H9 (cell line): ENCODE data around the gene FAM193A. TPM values are rescaled to one million over a fixed set of nuclear protein-coding genes. Genes with fewer than 3 reads are reported as not detected.

ENCODE experiments used
- DNase-seq: peaks from one replicate; pipeline ENCODE4 v3.0.0-alpha.2; 2017
- H2AFZ ChIP-seq: one replicate; pipeline ENCODE4 v1.6.1; 2013; ENCODE audit warnings: mild to moderate bottlenecking, low read length, control low read depth, moderate library complexity
- H2AK5ac ChIP-seq: 2 replicates; pipeline ENCODE4 v1.6.1; 2013; ENCODE audit warnings: low read length, control low read depth, mixed read lengths; ENCODE audit not compliant: insufficient read length
- H2BK120ac ChIP-seq: one replicate; pipeline ENCODE4 v1.6.1; 2013; ENCODE audit warnings: low read depth, mild to moderate bottlenecking, low read length, control low read depth, inconsistent platforms; ENCODE audit not compliant: poor library complexity, severe bottlenecking
- H2BK12ac ChIP-seq: 2 replicates; pipeline ENCODE4 v1.6.1; 2013; ENCODE audit warnings: low read length, control low read depth, mixed read lengths, low read depth; ENCODE audit not compliant: insufficient read length
- H2BK15ac ChIP-seq: 2 replicates; pipeline ENCODE4 v1.6.1; 2013; ENCODE audit warnings: low read depth, low read length, control low read depth
- H2BK20ac ChIP-seq: one replicate; pipeline ENCODE4 v1.6.1; 2013; ENCODE audit warnings: low read depth, mild to moderate bottlenecking, low read length, control low read depth, inconsistent platforms; ENCODE audit not compliant: poor library complexity, severe bottlenecking
- H2BK5ac ChIP-seq: 2 replicates; pipeline ENCODE4 v1.6.1; 2013; ENCODE audit warnings: low read length, control low read depth, mixed read lengths; ENCODE audit not compliant: insufficient read length
- H3K14ac ChIP-seq: 2 replicates; pipeline ENCODE4 v1.6.1; 2013; ENCODE audit warnings: low read length, control low read depth; ENCODE audit not compliant: insufficient read depth
- H3K18ac ChIP-seq: 2 replicates; pipeline ENCODE4 v1.6.1; 2013; ENCODE audit warnings: low read depth, mild to moderate bottlenecking, mixed read lengths, low read length, control low read depth; ENCODE audit not compliant: insufficient read length
- H3K23ac ChIP-seq: 2 replicates; pipeline ENCODE4 v1.6.1; 2013; ENCODE audit warnings: low read length, control low read depth, mixed read lengths, low read depth; ENCODE audit not compliant: insufficient read length
- H3K23me2 ChIP-seq: 2 replicates; pipeline ENCODE4 v1.6.1; 2013; ENCODE audit warnings: low read depth, mild to moderate bottlenecking, mixed read lengths, low read length, control low read depth; ENCODE audit not compliant: insufficient read length, poor library complexity, severe bottlenecking
- H3K27ac ChIP-seq: 2 replicates; pipeline ENCODE4 v1.5.1; 2013; ENCODE audit warnings: low read length, control low read depth, mixed read lengths, low read depth; ENCODE audit not compliant: insufficient read length
- H3K27me3 ChIP-seq: 2 replicates; pipeline ENCODE4 v1.6.1; 2013; ENCODE audit warnings: low read length, control low read depth, inconsistent platforms; ENCODE audit not compliant: insufficient read depth
- H3K4ac ChIP-seq: 2 replicates; pipeline ENCODE4 v1.6.1; 2013; ENCODE audit warnings: low read depth, mild to moderate bottlenecking, control low read depth, inconsistent platforms, low read length, moderate library complexity
- H3K4me1 ChIP-seq: 2 replicates; pipeline ENCODE4 v1.6.1; 2013; ENCODE audit warnings: low read length, control low read depth, inconsistent platforms; ENCODE audit not compliant: insufficient read depth
- H3K4me2 ChIP-seq: 2 replicates; pipeline ENCODE4 v1.6.1; 2013; ENCODE audit warnings: low read length, control low read depth, mixed read lengths; ENCODE audit not compliant: insufficient read length, insufficient read depth
- H3K56ac ChIP-seq: 2 replicates; pipeline ENCODE4 v1.6.1; 2013; ENCODE audit warnings: low read depth, mild to moderate bottlenecking, mixed read lengths, low read length, control low read depth; ENCODE audit not compliant: insufficient read length
- H3K79me1 ChIP-seq: 2 replicates; pipeline ENCODE4 v1.6.1; 2013; ENCODE audit warnings: low read depth, mild to moderate bottlenecking, moderate library complexity, low read length, control low read depth, inconsistent platforms; ENCODE audit not compliant: insufficient read depth, poor library complexity, severe bottlenecking
- H3K79me2 ChIP-seq: 2 replicates; pipeline ENCODE4 v1.6.1; 2013; ENCODE audit warnings: low read length, control low read depth, inconsistent platforms; ENCODE audit not compliant: insufficient read depth
- H3K9ac ChIP-seq: 2 replicates; pipeline ENCODE4 v1.6.1; 2013; ENCODE audit warnings: low read length, control low read depth, mixed read lengths; ENCODE audit not compliant: insufficient read length; ENCODE audit errors: extremely low read depth
- H3K9me3 ChIP-seq: one replicate; pipeline ENCODE4 v1.6.1; 2013; ENCODE audit warnings: low read depth, low read length, inconsistent platforms; ENCODE audit not compliant: control insufficient read depth
- H3T11ph ChIP-seq: one replicate; pipeline ENCODE4 v1.6.1; 2013; ENCODE audit warnings: mild to moderate bottlenecking, low read length, control low read depth, inconsistent platforms
- H4K20me1 ChIP-seq: one replicate; pipeline ENCODE4 v1.6.1; 2013; ENCODE audit not compliant: control insufficient read depth, insufficient read length, insufficient read depth
- H4K5ac ChIP-seq: 2 replicates; pipeline ENCODE4 v1.6.1; 2013; ENCODE audit warnings: low read depth, mild to moderate bottlenecking, mixed read lengths, low read length, control low read depth; ENCODE audit not compliant: insufficient read length
- H4K8ac ChIP-seq: replicated peaks from 2 replicates; pipeline ENCODE4 v1.6.1; 2013; ENCODE audit warnings: low read length, control low read depth, mixed read lengths, low read depth; ENCODE audit not compliant: insufficient read length
- H4K91ac ChIP-seq: 2 replicates; pipeline ENCODE4 v1.6.1; 2013; ENCODE audit warnings: low read depth, mild to moderate bottlenecking, moderate library complexity, mixed read lengths, low read length, control low read depth; ENCODE audit not compliant: insufficient read length
- H3K27ac Mint-ChIP-seq, 3 experiments: 2 replicates in 2 of 3; 3 replicates in 1 of 3; pipeline ENCODE4 v1.8.0; 2020 to 2021; ENCODE audit warnings: mixed read lengths in 3 of 3, mild to moderate bottlenecking in 1 of 3, moderate library complexity in 1 of 3
- H3K27me3 Mint-ChIP-seq: 2 replicates; pipeline ENCODE4 v1.8.0; 2021; ENCODE audit warnings: low read depth, mild to moderate bottlenecking, moderate library complexity, mixed read lengths
- H3K36me3 Mint-ChIP-seq, 3 experiments: 2 replicates in 2 of 3; 3 replicates in 1 of 3; pipeline ENCODE4 v1.8.0; 2020 to 2021; ENCODE audit warnings: low read depth in 3 of 3, mixed read lengths in 3 of 3; ENCODE audit not compliant: insufficient read depth in 1 of 3
- H3K4me1 Mint-ChIP-seq, 2 experiments: 2 replicates each; pipeline ENCODE4 v1.8.0; 2020; ENCODE audit warnings: mixed read lengths in 2 of 2
- H3K4me3 Mint-ChIP-seq, 2 experiments: 2 replicates in 1 of 2; 3 replicates in 1 of 2; pipeline ENCODE4 v1.8.0; 2020 to 2021; ENCODE audit warnings: mild to moderate bottlenecking in 2 of 2, mixed read lengths in 2 of 2, moderate library complexity in 1 of 2
- H3K9me3 Mint-ChIP-seq, 2 experiments: 2 replicates in 1 of 2; 3 replicates in 1 of 2; pipeline ENCODE4 v1.8.0; 2020; ENCODE audit warnings: mild to moderate bottlenecking in 2 of 2, mixed read lengths in 2 of 2, moderate library complexity in 1 of 2
- WGBS: extraction: QIAGEN DNeasy Blood & Tissue Kit; methylation state at CpG from one replicate; pipeline ENCODE4 v1.1.7; 2013; ENCODE audit warnings: missing lambda C conversion rate, low lambda C conversion rate, mixed read lengths; ENCODE audit not compliant: insufficient read length; ENCODE audit errors: extremely low coverage; 5-methylcytosine and 5-hydroxymethylcytosine counted together
- total RNA-seq: library from RNA; stranded (reverse); gene quantifications from 2 replicates; pipeline ENCODE4 v1.2.1, GENCODE V29; 2021
- TF ChIP-seq, protein P1 (sequence below): fragments of 200-600 bp; sonication (generic); conservative IDR thresholded peaks from 3 replicates; pipeline ENCODE4 v1.8.0; 2021; ENCODE audit warnings: antibody characterized with exemption, mild to moderate bottlenecking

Gene FAM193A
- total RNA-seq, 1 experiment from 2014 or later = 36.9 TPM

DNA sequence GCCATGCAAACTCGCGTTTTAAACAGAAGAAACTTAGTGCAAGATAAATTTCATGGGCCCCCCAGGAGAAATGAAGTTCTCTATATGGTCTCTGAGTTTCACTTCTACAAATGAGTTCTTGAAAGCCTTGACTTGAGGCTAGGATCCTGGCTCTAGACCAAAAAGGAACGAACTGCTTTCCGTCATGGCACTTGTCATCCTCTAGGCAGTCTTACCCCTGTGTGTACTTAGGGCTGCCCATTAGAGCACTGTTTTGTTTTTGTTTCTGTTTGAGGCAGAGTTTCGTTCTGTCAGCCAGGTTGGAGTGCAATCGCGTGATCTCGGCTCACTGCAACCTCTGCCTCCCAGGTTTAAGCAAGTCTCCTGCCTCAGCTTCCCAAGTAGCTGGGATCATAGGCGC, 38.5 kb upstream of the FAM193A start:
- H3K27ac Mint-ChIP-seq = no peak overlapping the region
- Histone ChIP-seq H3K18ac (no peak overlapping the region), H2BK5ac (no peak overlapping the region), H3K23me2 (no peaks in the 10 kb centered on the region), H2BK20ac (no peak overlapping the region), H3K79me1 (no peaks in the 10 kb centered on the region), H4K20me1 (peaks cover 5% of the 10 kb centered on the region), H3K79me2 (peaks cover 3% of the 10 kb centered on the region), H3K27me3 (no peaks in the 10 kb centered on the region), H3K9ac (no peak overlapping the region), H2AK5ac (no peak overlapping the region), H4K5ac (no peak overlapping the region), H2BK12ac (no peak overlapping the region), H3K27ac (no peak overlapping the region), H3K56ac (no peak overlapping the region), H2BK15ac (no peak overlapping the region), H3K23ac (no peak overlapping the region), H2BK120ac (no peak overlapping the region), H4K8ac (no peak overlapping the region), H3K4ac (no peak overlapping the region), H3T11ph (no peak overlapping the region), H3K4me1 (no peaks in the 10 kb centered on the region), H3K14ac (no peak overlapping the region), H2AFZ (no peak overlapping the region), H3K9me3 (no peaks in the 10 kb centered on the region), H3K4me2 (no peak overlapping the region), H4K91ac (no peak overlapping the region)
- H3K9me3 Mint-ChIP-seq = no peaks in the 10 kb centered on the region
- TF ChIP-seq, protein P1, sequence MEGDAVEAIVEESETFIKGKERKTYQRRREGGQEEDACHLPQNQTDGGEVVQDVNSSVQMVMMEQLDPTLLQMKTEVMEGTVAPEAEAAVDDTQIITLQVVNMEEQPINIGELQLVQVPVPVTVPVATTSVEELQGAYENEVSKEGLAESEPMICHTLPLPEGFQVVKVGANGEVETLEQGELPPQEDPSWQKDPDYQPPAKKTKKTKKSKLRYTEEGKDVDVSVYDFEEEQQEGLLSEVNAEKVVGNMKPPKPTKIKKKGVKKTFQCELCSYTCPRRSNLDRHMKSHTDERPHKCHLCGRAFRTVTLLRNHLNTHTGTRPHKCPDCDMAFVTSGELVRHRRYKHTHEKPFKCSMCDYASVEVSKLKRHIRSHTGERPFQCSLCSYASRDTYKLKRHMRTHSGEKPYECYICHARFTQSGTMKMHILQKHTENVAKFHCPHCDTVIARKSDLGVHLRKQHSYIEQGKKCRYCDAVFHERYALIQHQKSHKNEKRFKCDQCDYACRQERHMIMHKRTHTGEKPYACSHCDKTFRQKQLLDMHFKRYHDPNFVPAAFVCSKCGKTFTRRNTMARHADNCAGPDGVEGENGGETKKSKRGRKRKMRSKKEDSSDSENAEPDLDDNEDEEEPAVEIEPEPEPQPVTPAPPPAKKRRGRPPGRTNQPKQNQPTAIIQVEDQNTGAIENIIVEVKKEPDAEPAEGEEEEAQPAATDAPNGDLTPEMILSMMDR = no peak
- no peak overlapping the region for H3K4me3 Mint-ChIP-seq
- H3K4me1 Mint-ChIP-seq = no peaks in the 10 kb centered on the region
- no peaks in the 10 kb centered on the region for H3K27me3 Mint-ChIP-seq
- no peak for DNase-seq
- no CpG with 5 or more reads among the region's 9 CpGs for WGBS
- H3K36me3 Mint-ChIP-seq = peaks cover 51 to 91% (median 72%) of the 10 kb centered on the region in 3 experiments; a peak in 6 of 7 replicates
